Stimulated activated CD8-positive, alpha-beta memory T cell treated with anti-CD3 and anti-CD28 coated beads, Interleukin-4, amount 100 ng/mL, for 1 hour (primary cell): ENCODE data around the gene SEBOX.

Experiments
- DNase-seq, 2 donors: peaks; one replicate each; pipeline ENCODE4 v3.0.0-alpha.2; 2020; ENCODE audit warnings: low read depth in 2 of 2, low spot score in 1 of 2

Gene SEBOX

GRCh38 chr17:28364665-28365363 lies at the start of gene SEBOX:
Gene SEBOX, minus strand, starts transcription at chr17:28365199. Its CDS starts 48 bp downstream, at chr17:28365151.
- DNase-seq = no peak

GRCh38 chr17:28413804-28414203 lies 48.8 kb upstream of the SEBOX start:
- DNase-seq = no peak

- DNase-seq = no peak
These were observed 47.1 kb upstream of the SEBOX start for GRCh38 chr17:28412099-28412498.

GRCh38 chr17:28407974-28408306 lies 42.9 kb upstream of the SEBOX start:
- DNase-seq = no peak

GRCh38 chr17:28407130-28407973 lies 42.4 kb upstream of the SEBOX start:
- DNase-seq = no peak

GRCh38 chr17:28406473-28406814 lies 41.4 kb upstream of the SEBOX start:
- DNase-seq = no peak

GRCh38 chr17:28405632-28406472 lies 40.9 kb upstream of the SEBOX start, which contains the start of gene SLC46A1:
Gene SLC46A1, minus strand, starts transcription at chr17:28406212. Its CDS starts 98 bp downstream, at chr17:28406114.
- no peak for DNase-seq

GRCh38 chr17:28404812-28405570 lies 40.0 kb upstream of the SEBOX start:
- DNase-seq = no peak

GRCh38 chr17:28404461-28404811 lies 39.4 kb upstream of the SEBOX start:
- no peak for DNase-seq

- no peak for DNase-seq
These were observed 39.0 kb upstream of the SEBOX start for GRCh38 chr17:28404007-28404406.

- DNase-seq = no peak
These were observed 37.8 kb upstream of the SEBOX start for GRCh38 chr17:28402844-28403243.

GRCh38 chr17:28402224-28402630 lies 37.2 kb upstream of the SEBOX start:
- no peak for DNase-seq

GRCh38 chr17:28399808-28400207 lies 34.8 kb upstream of the SEBOX start:
- no peak for DNase-seq

- no peak for DNase-seq
These were observed 33.4 kb upstream of the SEBOX start for GRCh38 chr17:28398280-28398981.

GRCh38 chr17:28397687-28398279 lies 32.8 kb upstream of the SEBOX start:
- no peak for DNase-seq

GRCh38 chr17:28397275-28397674 lies 32.3 kb upstream of the SEBOX start:
- DNase-seq = no peak

- DNase-seq = no peak
These were observed 31.7 kb upstream of the SEBOX start for GRCh38 chr17:28396635-28397239.

GRCh38 chr17:28395968-28396367 lies 31.0 kb upstream of the SEBOX start:
- DNase-seq = no peak

GRCh38 chr17:28395426-28395825 lies 30.4 kb upstream of the SEBOX start:
- no peak for DNase-seq
